K562 (cell line): ENCODE measurements around the gene CRKL. TPM values are rescaled to one million over a fixed set of nuclear protein-coding genes. Genes with fewer than 3 reads are reported as not detected.

Experiments
- ATAC-seq: fragments of 200-7000 bp; cut with Tn5 transposase; 3 replicates; pipeline ENCODE4 v1.9.1; 2020; ENCODE audit warnings: moderate library complexity
- BruUV-seq: library from RNA; stranded (reverse); fragments of 400-500 nt; replicated peaks from 2 replicates; lab custom pipeline; 2021; lab: Mats Ljungman, UMichigan
- CTCF ChIA-PET: fragments of 300-600 bp; formaldehyde crosslinking; extraction: SDS; loops from one replicate; lab custom pipeline; 2021; ENCODE audit warnings: low intra/inter-chr PET ratio; lab: Yijun Ruan, JAX
- POLR2A ChIA-PET: fragments of 300-600, 350-650 bp; sonication (Branson Sonifier 250); formaldehyde crosslinking; extraction: SDS; loops from one replicate; lab custom pipeline; 2021; ENCODE audit warnings: antibody characterized with exemption, inconsistent platforms; lab: Yijun Ruan, JAX
- DNase-seq, 4 experiments: peaks; one replicate each; pipeline versions ENCODE4 v3.0.0 to v3.0.0-alpha.2; 2011 to 2018; ENCODE audit warnings: low spot score in 3 of 4, mixed read lengths in 3 of 4; ENCODE audit errors: extremely low read depth in 1 of 4
- FAIRE-seq: peaks from 2 replicates; lab custom pipeline; 2011; peaks lifted over from hg19 to GRCh38; lab: Jason Lieb, UNC
- H2AFZ ChIP-seq: 2 replicates; pipeline ENCODE4 v1.6.0; 2011; ENCODE audit warnings: low read depth, low read length, control low read depth, inconsistent platforms
- H3K27ac ChIP-seq: fragments of 200-600 bp; 3 replicates; pipeline ENCODE4 v1.8.0; 2011; ENCODE audit warnings: low read depth, mild to moderate bottlenecking, control low read depth, inconsistent platforms, low read length, moderate library complexity, mixed read lengths; ENCODE audit errors: extremely low read depth
- H3K27me3 ChIP-seq, 2 experiments: fragments of 300-600 bp in 1 of 2; 2 replicates in 1 of 2; 3 replicates in 1 of 2; pipeline versions ENCODE4 v1.6.0 to v1.8.0; 2011; ENCODE audit warnings: inconsistent platforms in 2 of 2, low read length in 2 of 2, mild to moderate bottlenecking in 1 of 2, mixed read lengths in 1 of 2, moderate library complexity in 1 of 2; ENCODE audit not compliant: control insufficient read depth in 2 of 2, insufficient read depth in 2 of 2
- H3K36me3 ChIP-seq: fragments of 300-600 bp; 3 replicates; pipeline ENCODE4 v1.8.0; 2011; ENCODE audit warnings: mild to moderate bottlenecking, low read length, inconsistent platforms; ENCODE audit not compliant: control insufficient read depth, insufficient read depth
- H3K4me1 ChIP-seq, 2 experiments: fragments of 200-600 bp in 1 of 2; replicated peaks in 1 of 2; 2 replicates in 1 of 2; 3 replicates in 1 of 2; pipeline versions ENCODE4 v1.5.1 to v1.8.0; 2011; ENCODE audit warnings: inconsistent platforms in 2 of 2, low read length in 2 of 2, mild to moderate bottlenecking in 1 of 2, mixed read lengths in 1 of 2, moderate library complexity in 1 of 2; ENCODE audit not compliant: control insufficient read depth in 2 of 2, insufficient read depth in 2 of 2
- H3K4me2 ChIP-seq: 2 replicates; pipeline ENCODE4 v1.6.1; 2011; ENCODE audit warnings: low read length, control low read depth, inconsistent platforms, mixed read lengths; ENCODE audit not compliant: insufficient read depth
- H3K4me3 ChIP-seq: fragments of 200-600 bp; sonication (generic), shearing (Covaris generic); 2 replicates; pipeline ENCODE4 v1.5.1; 2016; ENCODE audit warnings: control low read depth, inconsistent platforms
- H3K79me2 ChIP-seq: fragments of 200-600 bp; 3 replicates; pipeline ENCODE4 v1.8.0; 2011; ENCODE audit warnings: low read length, inconsistent platforms; ENCODE audit not compliant: control insufficient read depth, insufficient read depth
- H3K9ac ChIP-seq, 2 experiments: 2 replicates each; pipeline versions ENCODE4 v1.6.0 to v1.6.1; 2011; ENCODE audit warnings: low read depth in 2 of 2, low read length in 2 of 2, control low read depth in 1 of 2, inconsistent platforms in 1 of 2, mild to moderate bottlenecking in 1 of 2, mixed read lengths in 1 of 2; ENCODE audit not compliant: insufficient read depth in 1 of 2
- H3K9me1 ChIP-seq: one replicate; pipeline ENCODE4 v1.6.0; 2011; ENCODE audit warnings: inconsistent platforms, mild to moderate bottlenecking, low read length, moderate library complexity; ENCODE audit not compliant: control insufficient read depth, insufficient read depth
- H3K9me3 ChIP-seq: replicated peaks from 2 replicates; pipeline ENCODE4 v1.5.1; 2011; ENCODE audit warnings: low read depth, low read length, inconsistent platforms; ENCODE audit not compliant: control insufficient read depth, insufficient read depth
- H4K20me1 ChIP-seq: replicated peaks from 2 replicates; pipeline ENCODE4 v1.6.1; 2011; ENCODE audit warnings: low read length, inconsistent platforms, mixed read lengths; ENCODE audit not compliant: control insufficient read depth, insufficient read depth
- ELF4 ChIP-seq: fragments of 450-650 bp; formaldehyde crosslinking; IDR thresholded peaks from 2 replicates; pipeline ENCODE4 v1.4.0; 2022; ENCODE audit warnings: missing genetic modification characterization
- SETDB1 ChIP-seq: IDR thresholded peaks from one replicate; pipeline ENCODE4 v1.6.1; 2012; ENCODE audit warnings: low read length, control low read depth, inconsistent platforms
- TRIM24 ChIP-seq, 2 experiments: fragments of 450-650 bp; IDR thresholded peaks; 2 replicates each; pipeline ENCODE4 v1.6.1; 2016
- ZNF316 ChIP-seq: fragments of 450-650 bp; IDR thresholded peaks from 2 replicates; pipeline ENCODE4 v1.6.1; 2016
- ZNF347 ChIP-seq: fragments of 450-650 bp; formaldehyde crosslinking; IDR thresholded peaks from 2 replicates; pipeline ENCODE4 v1.4.0; 2020; ENCODE audit warnings: low read depth, mild to moderate bottlenecking, moderate library complexity
- ZNF57 ChIP-seq: fragments of 450-650 bp; formaldehyde crosslinking; IDR thresholded peaks from 2 replicates; pipeline ENCODE4 v1.4.0; 2020; ENCODE audit warnings: mild to moderate bottlenecking, moderate library complexity
- ZNF695 ChIP-seq: fragments of 450-650 bp; formaldehyde crosslinking; IDR thresholded peaks from 2 replicates; pipeline ENCODE4 v1.4.0; 2020; ENCODE audit warnings: mild to moderate bottlenecking, moderate library complexity
- WGBS: fragments of 100-300 bp; shearing (Covaris generic); methylation state at CpG from one replicate; pipeline ENCODE4 v1.1.6; 2016; ENCODE audit warnings: low coverage, mixed read lengths; ENCODE audit not compliant: insufficient coverage; ENCODE audit errors: missing lambda C conversion rate; 5-methylcytosine and 5-hydroxymethylcytosine counted together
- in situ Hi-C: fragments of 300-500 bp; cut with MboI; formaldehyde crosslinking; loops from 4 replicates; pipeline ENCODE4 v1.15.0; 2018; ENCODE audit warnings: inconsistent platforms, mixed read lengths
- intact Hi-C: fragments of 100-400 bp; cut with micrococcal nuclease; formaldehyde crosslinking; loops from 2 replicates; pipeline ENCODE4 v1.14.2; 2022
- polyA plus RNA-seq, 8 experiments: library from polyadenylated mRNA; depleted of rRNA in 4 of 8; stranded (reverse) in 5 of 8; unstranded in 3 of 8; fragments of >200 nt; fragmentation: Nextera tagmentation in 2 of 8; fragmentation: Illumina TruSeq in 1 of 8; extraction: Ambion mirVana in 2 of 8; extraction: Trizol in 1 of 8; gene quantifications; 2 replicates each; pipeline versions ENCODE4 v1.2.1 to v1.2.3, GENCODE V29; 2011 to 2014; ENCODE audit warnings: inconsistent platforms in 1 of 8, missing spikeins in 1 of 8
- total RNA-seq, 7 experiments: library from RNA; depleted of rRNA in 6 of 7; stranded (reverse); fragments of >200 nt in 6 of 7; fragmentation: Illumina TruSeq in 2 of 7; extraction: Trizol in 2 of 7; gene quantifications; 2 replicates each; pipeline versions ENCODE4 v1.2.1 to v1.2.3, GENCODE V29; 2011 to 2021; ENCODE audit warnings: low replicate concordance in 1 of 7
- TF ChIP-seq, protein P1 (sequence below): fragments of 250-450 bp; sonication (Bioruptor Pico); IDR thresholded peaks from 2 replicates; pipeline ENCODE4 v1.4.0; 2020; ENCODE audit warnings: mild to moderate bottlenecking
- TF ChIP-seq, protein P2 (sequence below): fragments of 250-450 bp; sonication (Bioruptor Pico); IDR thresholded peaks from 2 replicates; pipeline ENCODE4 v1.5.0; 2022; ENCODE audit warnings: mild to moderate bottlenecking
- TF ChIP-seq, protein P3 (sequence below), 2 experiments: fragments of 450-650 bp in 1 of 2; sonication (generic) in 1 of 2; formaldehyde crosslinking; conservative IDR thresholded peaks; 2 replicates each; pipeline versions ENCODE4 v1.4.0 to v1.8.1; 2020 to 2022; ENCODE audit warnings: mild to moderate bottlenecking in 1 of 2, missing genetic modification reagents in 1 of 2
- TF ChIP-seq, protein P4 (sequence below): sonication (generic); formaldehyde crosslinking; IDR thresholded peaks from 2 replicates; pipeline ENCODE4 v1.8.0; 2022; ENCODE audit warnings: mild to moderate bottlenecking, missing genetic modification reagents

CRKL gene
- total and polyA plus RNA-seq, 9 of the 15 experiments (the other 6 are each of a cell fraction or from before 2014, with no cell fraction given), result 100 to 263 (median 124) TPM

DNA sequence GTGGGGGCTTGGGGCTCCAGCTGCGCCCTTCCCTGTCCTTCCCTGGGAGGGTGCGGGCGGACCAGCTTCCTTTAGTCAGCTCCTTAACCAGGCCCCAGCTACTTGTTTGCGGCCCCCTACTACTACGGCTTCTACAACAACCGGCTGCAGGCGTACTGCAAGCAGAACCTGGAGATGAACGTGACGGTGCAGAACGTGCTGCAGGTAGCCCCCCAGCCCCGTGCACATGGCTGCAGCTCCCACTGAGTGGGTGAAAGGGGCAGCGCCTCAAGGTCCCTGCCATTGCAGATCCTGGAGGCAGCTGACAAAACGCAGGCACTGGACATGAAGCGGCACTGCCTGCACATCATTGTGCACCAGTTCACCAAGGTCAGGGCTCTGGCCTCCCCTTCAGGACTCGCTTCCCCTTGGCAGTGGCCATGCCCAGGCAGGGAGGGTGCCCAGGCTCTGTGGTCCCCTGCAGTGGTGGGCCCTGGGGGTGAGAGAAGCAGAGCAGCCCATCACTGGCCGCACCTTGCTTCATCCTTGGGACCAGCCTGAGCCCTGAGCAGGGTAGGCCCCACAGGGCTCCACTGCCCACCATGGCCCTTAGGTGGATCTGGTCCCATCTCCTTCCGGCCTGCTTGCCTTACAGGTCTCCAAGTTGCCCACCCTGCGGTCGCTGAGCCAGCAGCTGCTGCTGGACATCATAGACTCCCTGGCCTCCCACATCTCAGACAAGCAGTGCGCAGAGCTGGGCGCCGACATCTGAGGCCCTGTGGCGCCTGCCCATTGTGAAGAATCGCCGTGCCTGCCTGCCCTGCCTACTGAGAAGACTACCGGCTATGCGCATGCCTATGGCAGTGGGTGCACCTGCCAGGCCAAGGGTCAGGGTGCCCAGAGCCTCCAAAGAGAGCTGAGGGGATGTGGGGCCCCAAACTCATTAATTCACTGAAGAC lies 79.7 kb downstream of the CRKL start:
- CTCF ChIA-PET, result no interaction called here
- Histone ChIP-seq H3K27ac (no peak overlapping the region), H3K4me1 (peaks cover 12 to 92% of the 10 kb centered on the region in 2 experiments), H3K4me2 (no peak overlapping the region), H2AFZ (no peak overlapping the region), H3K9me3 (no peaks in the 10 kb centered on the region), H3K79me2 (peaks cover 27% of the 10 kb centered on the region), H3K9me1 (no peaks in the 10 kb centered on the region), H3K4me3 (no peak overlapping the region), H3K27me3 (no peaks in the 10 kb centered on the region), H3K36me3 (peaks cover 91% of the 10 kb centered on the region), H3K9ac (peak overlapping the region in 1 of 2 experiments; percentile 93; a peak in 2 of 4 replicates), H4K20me1 (peaks cover 35% of the 10 kb centered on the region; the same call in 1 of the 2 replicates)
- ATAC-seq, result no peak
- 92% methylated on average over 27 of the region's 27 CpGs for WGBS
- POLR2A ChIA-PET, result interaction anchor here (0.6 to 17.9 kb wide), 15 partner anchors 8 to 642 kb away, joined by 3 to 451 read pairs (median 5); partner anchors contain the start of genes AIFM3, LZTR1 and P2RX6
- no peak for FAIRE-seq
- intact Hi-C loops, result no loop called here
- DNase-seq, result no peak
- in situ Hi-C loops, result no loop called here
- TSS peak; percentile 14 for BruUV-seq
- TF ChIP-seq ELF4 (CRISPR knock-in tag), result peak; percentile 52; the same call in 1 of the 2 replicates
- TF ChIP-seq, protein P1, sequence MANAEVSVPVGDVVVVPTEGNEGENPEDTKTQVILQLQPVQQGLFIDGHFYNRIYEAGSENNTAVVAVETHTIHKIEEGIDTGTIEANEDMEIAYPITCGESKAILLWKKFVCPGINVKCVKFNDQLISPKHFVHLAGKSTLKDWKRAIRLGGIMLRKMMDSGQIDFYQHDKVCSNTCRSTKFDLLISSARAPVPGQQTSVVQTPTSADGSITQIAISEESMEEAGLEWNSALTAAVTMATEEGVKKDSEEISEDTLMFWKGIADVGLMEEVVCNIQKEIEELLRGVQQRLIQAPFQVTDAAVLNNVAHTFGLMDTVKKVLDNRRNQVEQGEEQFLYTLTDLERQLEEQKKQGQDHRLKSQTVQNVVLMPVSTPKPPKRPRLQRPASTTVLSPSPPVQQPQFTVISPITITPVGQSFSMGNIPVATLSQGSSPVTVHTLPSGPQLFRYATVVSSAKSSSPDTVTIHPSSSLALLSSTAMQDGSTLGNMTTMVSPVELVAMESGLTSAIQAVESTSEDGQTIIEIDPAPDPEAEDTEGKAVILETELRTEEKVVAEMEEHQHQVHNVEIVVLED (CRISPR knock-in tag), result 0 out of 2 replicates have a peak, but pooled peaks have one; percentile 18
- no peak for TF ChIP-seq ZNF316
- TF ChIP-seq, protein P2, sequence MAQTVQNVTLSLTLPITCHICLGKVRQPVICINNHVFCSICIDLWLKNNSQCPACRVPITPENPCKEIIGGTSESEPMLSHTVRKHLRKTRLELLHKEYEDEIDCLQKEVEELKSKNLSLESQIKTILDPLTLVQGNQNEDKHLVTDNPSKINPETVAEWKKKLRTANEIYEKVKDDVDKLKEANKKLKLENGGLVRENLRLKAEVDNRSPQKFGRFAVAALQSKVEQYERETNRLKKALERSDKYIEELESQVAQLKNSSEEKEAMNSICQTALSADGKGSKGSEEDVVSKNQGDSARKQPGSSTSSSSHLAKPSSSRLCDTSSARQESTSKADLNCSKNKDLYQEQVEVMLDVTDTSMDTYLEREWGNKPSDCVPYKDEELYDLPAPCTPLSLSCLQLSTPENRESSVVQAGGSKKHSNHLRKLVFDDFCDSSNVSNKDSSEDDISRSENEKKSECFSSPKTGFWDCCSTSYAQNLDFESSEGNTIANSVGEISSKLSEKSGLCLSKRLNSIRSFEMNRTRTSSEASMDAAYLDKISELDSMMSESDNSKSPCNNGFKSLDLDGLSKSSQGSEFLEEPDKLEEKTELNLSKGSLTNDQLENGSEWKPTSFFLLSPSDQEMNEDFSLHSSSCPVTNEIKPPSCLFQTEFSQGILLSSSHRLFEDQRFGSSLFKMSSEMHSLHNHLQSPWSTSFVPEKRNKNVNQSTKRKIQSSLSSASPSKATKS (CRISPR knock-in tag), result 0 out of 2 replicates have a peak, but pooled peaks have one; percentile 51
- TF ChIP-seq TRIM24 (IDR thresholded peaks at IDR 0.05), result no peak
- TF ChIP-seq ZNF57 (CRISPR knock-in tag), result peak; percentile 11; the same call in 1 of the 2 replicates
- TF ChIP-seq, protein P3, sequence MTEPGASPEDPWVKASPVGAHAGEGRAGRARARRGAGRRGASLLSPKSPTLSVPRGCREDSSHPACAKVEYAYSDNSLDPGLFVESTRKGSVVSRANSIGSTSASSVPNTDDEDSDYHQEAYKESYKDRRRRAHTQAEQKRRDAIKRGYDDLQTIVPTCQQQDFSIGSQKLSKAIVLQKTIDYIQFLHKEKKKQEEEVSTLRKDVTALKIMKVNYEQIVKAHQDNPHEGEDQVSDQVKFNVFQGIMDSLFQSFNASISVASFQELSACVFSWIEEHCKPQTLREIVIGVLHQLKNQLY (CRISPR knock-in tag; conservative IDR thresholded peaks at IDR 0.05), result 0 out of 4 replicates have a peak, but pooled peaks have one; percentile 6 to 86
- no peak for TF ChIP-seq ZNF347 (CRISPR knock-in tag)
- peak; percentile 32; the same call in 1 of the 2 replicates for TF ChIP-seq ZNF695 (CRISPR knock-in tag)
- peak; percentile 3 for TF ChIP-seq SETDB1
- TF ChIP-seq, protein P4, sequence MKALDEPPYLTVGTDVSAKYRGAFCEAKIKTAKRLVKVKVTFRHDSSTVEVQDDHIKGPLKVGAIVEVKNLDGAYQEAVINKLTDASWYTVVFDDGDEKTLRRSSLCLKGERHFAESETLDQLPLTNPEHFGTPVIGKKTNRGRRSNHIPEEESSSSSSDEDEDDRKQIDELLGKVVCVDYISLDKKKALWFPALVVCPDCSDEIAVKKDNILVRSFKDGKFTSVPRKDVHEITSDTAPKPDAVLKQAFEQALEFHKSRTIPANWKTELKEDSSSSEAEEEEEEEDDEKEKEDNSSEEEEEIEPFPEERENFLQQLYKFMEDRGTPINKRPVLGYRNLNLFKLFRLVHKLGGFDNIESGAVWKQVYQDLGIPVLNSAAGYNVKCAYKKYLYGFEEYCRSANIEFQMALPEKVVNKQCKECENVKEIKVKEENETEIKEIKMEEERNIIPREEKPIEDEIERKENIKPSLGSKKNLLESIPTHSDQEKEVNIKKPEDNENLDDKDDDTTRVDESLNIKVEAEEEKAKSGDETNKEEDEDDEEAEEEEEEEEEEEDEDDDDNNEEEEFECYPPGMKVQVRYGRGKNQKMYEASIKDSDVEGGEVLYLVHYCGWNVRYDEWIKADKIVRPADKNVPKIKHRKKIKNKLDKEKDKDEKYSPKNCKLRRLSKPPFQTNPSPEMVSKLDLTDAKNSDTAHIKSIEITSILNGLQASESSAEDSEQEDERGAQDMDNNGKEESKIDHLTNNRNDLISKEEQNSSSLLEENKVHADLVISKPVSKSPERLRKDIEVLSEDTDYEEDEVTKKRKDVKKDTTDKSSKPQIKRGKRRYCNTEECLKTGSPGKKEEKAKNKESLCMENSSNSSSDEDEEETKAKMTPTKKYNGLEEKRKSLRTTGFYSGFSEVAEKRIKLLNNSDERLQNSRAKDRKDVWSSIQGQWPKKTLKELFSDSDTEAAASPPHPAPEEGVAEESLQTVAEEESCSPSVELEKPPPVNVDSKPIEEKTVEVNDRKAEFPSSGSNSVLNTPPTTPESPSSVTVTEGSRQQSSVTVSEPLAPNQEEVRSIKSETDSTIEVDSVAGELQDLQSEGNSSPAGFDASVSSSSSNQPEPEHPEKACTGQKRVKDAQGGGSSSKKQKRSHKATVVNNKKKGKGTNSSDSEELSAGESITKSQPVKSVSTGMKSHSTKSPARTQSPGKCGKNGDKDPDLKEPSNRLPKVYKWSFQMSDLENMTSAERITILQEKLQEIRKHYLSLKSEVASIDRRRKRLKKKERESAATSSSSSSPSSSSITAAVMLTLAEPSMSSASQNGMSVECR (CRISPR knock-in tag), result no peak
